ENCODE measurements around the gene ARL8A. TPM values are rescaled to one million over a fixed set of nuclear protein-coding genes. Genes with fewer than 3 reads are reported as not detected.

ARL8A gene
- total and polyA plus RNA-seq, 2 experiments from 2014 or later, result 32.5 to 33.9 TPM

DNA sequence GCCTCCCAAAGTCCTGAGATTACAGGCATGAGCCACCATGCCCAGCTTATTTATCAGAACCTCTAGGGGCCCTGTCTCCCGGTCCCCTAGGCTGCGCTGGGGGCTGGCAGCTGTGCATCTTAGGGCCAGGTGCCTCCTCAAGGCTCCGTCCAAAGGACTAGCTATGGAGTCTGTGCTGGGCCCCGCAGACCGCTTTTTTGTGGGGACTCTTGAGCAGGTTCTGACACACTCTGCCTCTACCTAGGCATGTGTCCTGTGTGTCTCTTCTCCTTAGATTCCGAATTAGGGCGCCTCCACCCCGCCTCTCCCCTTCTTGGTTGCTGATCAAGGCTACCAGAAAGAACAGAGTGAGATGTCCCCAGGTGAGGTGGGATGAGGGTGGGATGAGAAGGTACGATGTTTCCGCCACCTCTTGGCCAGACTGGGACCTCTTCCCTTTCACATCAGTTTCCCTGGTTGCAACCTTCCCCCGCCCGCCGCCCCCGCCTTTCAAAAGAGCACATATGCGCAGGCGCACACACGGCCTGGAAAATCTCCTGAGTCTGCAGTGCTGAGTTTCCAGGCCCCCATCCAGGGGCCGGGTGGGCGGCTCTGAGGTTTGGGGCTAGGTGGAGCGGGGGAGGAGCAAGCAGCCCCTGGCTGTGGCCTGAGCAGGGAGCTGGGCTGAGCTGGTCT, 20.9 kb upstream of the ARL8A start:
- WGBS, 2 experiments (ENCODE audit: low coverage in 1 of 2, low lambda C conversion rate in 2 of 2, missing lambda C conversion rate in 2 of 2), result 87 to 88% methylated on average over 20 of the region's 20 CpGs
- TF ChIP-seq EZH2phosphoT487 (IDR thresholded peaks at IDR 0.05; ENCODE audit: insufficient read depth, low read depth), result no peak
- TF ChIP-seq EZH2 (IDR thresholded peaks at IDR 0.05; ENCODE audit: insufficient read depth, poor library complexity, severe bottlenecking), result no peak
- no peaks in the 10 kb centered on the region for H3K9me2 ChIP-seq (ENCODE audit: insufficient read depth)
- peaks cover 7% of the 10 kb centered on the region; the same call in 1 of the 2 replicates for H3K4me1 ChIP-seq (ENCODE audit: insufficient read depth)
- in situ Hi-C loops (cut with MboI), result no loop called here
- H3K27me3 ChIP-seq (replicated peaks; ENCODE audit: insufficient read depth), result no peaks in the 10 kb centered on the region
- H3K79me2 ChIP-seq (ENCODE audit: insufficient read depth), result no peaks in the 10 kb centered on the region
- H3K9me3 ChIP-seq (ENCODE audit: low read depth), result no peaks in the 10 kb centered on the region
- H3K9ac ChIP-seq, result no peak overlapping the region
- no peak overlapping the region for H3K4me3 ChIP-seq
- no peaks in the 10 kb centered on the region for H4K20me1 ChIP-seq (ENCODE audit: insufficient read depth)
- H3K4me2 ChIP-seq (ENCODE audit: unreplicated experiment), result no peak overlapping the region
- no peak for DNase-seq
- no peak overlapping the region for H2AFZ ChIP-seq
- no peaks in the 10 kb centered on the region for H3K36me3 ChIP-seq (ENCODE audit: low read depth)
- no peaks in the 10 kb centered on the region for H3F3A ChIP-seq (ENCODE audit: insufficient read depth)
- no peak overlapping the region for H3K27ac ChIP-seq

DNA sequence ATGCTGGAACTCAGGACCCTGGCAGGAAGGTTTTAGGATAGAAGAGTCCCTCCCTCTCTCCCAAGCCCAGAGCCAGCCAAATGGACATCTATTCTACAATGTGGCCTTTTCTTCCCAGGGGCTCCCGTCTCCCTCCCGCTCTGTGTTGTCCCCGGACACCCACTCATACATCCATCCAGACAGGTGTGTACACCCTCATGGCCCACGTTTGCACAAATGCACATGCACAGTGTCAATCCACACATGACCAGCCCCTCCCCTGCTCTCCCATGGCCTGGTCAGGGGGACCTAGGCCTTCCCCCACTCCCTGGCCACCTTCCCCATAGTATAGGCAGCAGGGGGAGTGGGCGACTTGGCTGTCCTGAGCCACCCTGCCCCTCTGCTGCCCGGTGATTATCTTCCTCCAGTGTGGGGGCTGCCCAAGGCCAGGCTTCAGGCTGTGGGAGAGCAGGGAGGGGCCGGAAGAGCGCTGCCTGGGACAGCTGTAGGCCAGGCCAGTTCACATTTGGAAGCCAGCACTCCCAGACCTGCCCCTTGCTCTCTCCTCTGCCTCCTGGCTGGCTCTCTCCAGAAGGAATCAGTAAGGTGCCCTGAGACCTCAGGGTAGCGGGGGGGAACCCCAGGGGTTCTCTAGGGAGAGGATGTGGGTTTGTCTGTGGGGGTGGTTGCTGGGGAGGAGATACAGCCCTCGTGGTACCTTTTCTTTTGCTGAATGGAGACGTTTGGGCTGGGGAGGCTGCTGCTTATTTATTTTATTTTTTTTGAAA, 19.9 kb upstream of the ARL8A start:
- WGBS, 2 experiments (ENCODE audit: low coverage in 1 of 2, low lambda C conversion rate in 2 of 2, missing lambda C conversion rate in 2 of 2), result 66% methylated on average over 11 of the region's 11 CpGs
- Histone ChIP-seq H3K9ac (no peak overlapping the region), H3K36me3 (ENCODE audit: low read depth) (no peaks in the 10 kb centered on the region), H3K4me1 (ENCODE audit: insufficient read depth) (peaks cover 7% of the 10 kb centered on the region; the same call in 1 of the 2 replicates), H3K9me3 (ENCODE audit: low read depth) (no peaks in the 10 kb centered on the region), H3F3A (ENCODE audit: insufficient read depth) (no peaks in the 10 kb centered on the region), H3K4me3 (no peak overlapping the region), H4K20me1 (ENCODE audit: insufficient read depth) (no peaks in the 10 kb centered on the region), H3K79me2 (ENCODE audit: insufficient read depth) (no peaks in the 10 kb centered on the region), H3K4me2 (ENCODE audit: unreplicated experiment) (no peak overlapping the region), H3K27me3 (replicated peaks; ENCODE audit: insufficient read depth) (no peaks in the 10 kb centered on the region), H3K27ac (no peak overlapping the region), H3K9me2 (ENCODE audit: insufficient read depth) (no peaks in the 10 kb centered on the region), H2AFZ (no peak overlapping the region)
- in situ Hi-C loops (cut with MboI), result no loop called here
- DNase-seq, result no peak
- no peak for TF ChIP-seq EZH2 (IDR thresholded peaks at IDR 0.05; ENCODE audit: insufficient read depth, poor library complexity, severe bottlenecking)
- no peak for TF ChIP-seq EZH2phosphoT487 (IDR thresholded peaks at IDR 0.05; ENCODE audit: insufficient read depth, low read depth)

DNA sequence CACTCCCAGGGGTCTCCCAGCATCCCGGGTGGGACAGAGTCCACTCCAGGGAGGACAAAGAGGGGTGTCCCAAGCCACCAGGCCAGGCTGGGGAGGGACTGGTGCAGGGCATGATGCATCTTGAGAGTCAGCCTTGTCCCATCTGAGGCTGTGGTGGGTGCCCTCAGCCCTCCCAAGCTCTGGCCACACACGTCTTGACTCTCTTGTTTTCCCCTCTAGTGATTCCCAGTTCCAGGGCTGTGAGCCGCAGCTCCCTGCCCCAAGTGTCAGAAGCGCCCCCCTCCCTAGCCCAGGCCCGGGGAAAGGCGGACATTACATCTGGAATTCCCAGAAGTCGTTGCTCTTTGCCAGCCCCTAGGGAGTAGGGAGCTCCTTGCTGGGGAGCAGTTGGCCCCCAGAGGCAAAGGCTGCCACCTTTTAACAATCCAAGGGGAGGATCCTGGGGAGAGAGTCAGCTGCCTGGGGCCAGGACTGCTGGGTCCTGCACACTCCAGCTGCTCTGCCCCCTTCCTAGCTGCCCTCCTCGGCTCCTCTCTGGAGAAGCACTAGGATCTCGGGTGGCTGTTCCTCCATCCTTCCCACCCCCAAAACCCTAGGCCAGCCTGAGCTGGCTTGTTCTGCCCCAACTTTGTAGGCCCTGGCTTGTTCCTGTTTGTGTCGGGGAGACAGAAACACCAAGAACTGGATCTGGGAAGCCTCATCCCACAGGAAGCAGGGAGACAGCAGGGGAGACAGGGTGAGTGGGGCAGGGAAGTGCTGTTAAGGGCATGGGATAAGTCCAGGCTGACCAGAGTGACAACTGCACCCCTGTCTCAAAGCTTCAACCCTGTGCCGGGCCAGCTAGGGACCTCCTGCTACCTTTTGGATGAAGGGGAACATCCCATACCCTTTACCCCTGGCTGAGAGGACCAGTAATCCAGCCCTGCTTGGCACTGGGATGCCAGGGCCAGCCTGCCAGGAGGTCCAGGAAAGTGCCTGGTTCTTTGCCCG, 19.0 kb upstream of the ARL8A start:
- no peak for DNase-seq

More for the DNA sequence above, 19.0 kb upstream of the ARL8A start:
- Histone ChIP-seq H3K9me3 (ENCODE audit: low read depth) (no peaks in the 10 kb centered on the region), H3K4me3 (no peak overlapping the region), H3K4me1 (ENCODE audit: insufficient read depth) (peaks cover 7% of the 10 kb centered on the region; the same call in 1 of the 2 replicates), H4K20me1 (ENCODE audit: insufficient read depth) (no peaks in the 10 kb centered on the region), H3K9me2 (ENCODE audit: insufficient read depth) (no peaks in the 10 kb centered on the region), H3K9ac (no peak overlapping the region), H3K27me3 (replicated peaks; ENCODE audit: insufficient read depth) (no peaks in the 10 kb centered on the region), H3F3A (ENCODE audit: insufficient read depth) (no peaks in the 10 kb centered on the region), H3K36me3 (ENCODE audit: low read depth) (no peaks in the 10 kb centered on the region), H2AFZ (no peak overlapping the region), H3K4me2 (ENCODE audit: unreplicated experiment) (no peak overlapping the region), H3K27ac (no peak overlapping the region), H3K79me2 (ENCODE audit: insufficient read depth) (no peaks in the 10 kb centered on the region)
- TF ChIP-seq EZH2phosphoT487 (IDR thresholded peaks at IDR 0.05; ENCODE audit: insufficient read depth, low read depth), result no peak
- TF ChIP-seq EZH2 (IDR thresholded peaks at IDR 0.05; ENCODE audit: insufficient read depth, poor library complexity, severe bottlenecking), result no peak
- in situ Hi-C loops (cut with MboI), result no loop called here
- WGBS, 2 experiments (ENCODE audit: low coverage in 1 of 2, low lambda C conversion rate in 2 of 2, missing lambda C conversion rate in 2 of 2), result 62 to 63% methylated on average over 11 to 12 of the region's 12 CpGs
